K562 (cell line): ENCODE measurements around the gene RARS1. TPM values are rescaled to one million over a fixed set of nuclear protein-coding genes. Genes with fewer than 3 reads are reported as not detected.

Experiments used
- ATAC-seq: fragments of 200-7000 bp; cut with Tn5 transposase; 3 replicates; pipeline ENCODE4 v1.9.1; 2020; ENCODE audit warnings: moderate library complexity
- BruUV-seq: library from RNA; stranded (reverse); fragments of 400-500 nt; replicated peaks from 2 replicates; lab custom pipeline; 2021; lab: Mats Ljungman, UMichigan
- CTCF ChIA-PET: fragments of 300-600 bp; formaldehyde crosslinking; extraction: SDS; loops from one replicate; lab custom pipeline; 2021; ENCODE audit warnings: low intra/inter-chr PET ratio; lab: Yijun Ruan, JAX
- POLR2A ChIA-PET: fragments of 300-600, 350-650 bp; sonication (Branson Sonifier 250); formaldehyde crosslinking; extraction: SDS; loops from one replicate; lab custom pipeline; 2021; ENCODE audit warnings: antibody characterized with exemption, inconsistent platforms; lab: Yijun Ruan, JAX
- DNase-seq, 4 experiments: peaks; one replicate each; pipeline versions ENCODE4 v3.0.0 to v3.0.0-alpha.2; 2011 to 2018; ENCODE audit warnings: low spot score in 3 of 4, mixed read lengths in 3 of 4; ENCODE audit errors: extremely low read depth in 1 of 4
- FAIRE-seq: peaks from 2 replicates; lab custom pipeline; 2011; peaks lifted over from hg19 to GRCh38; lab: Jason Lieb, UNC
- H2AFZ ChIP-seq: 2 replicates; pipeline ENCODE4 v1.6.0; 2011; ENCODE audit warnings: low read depth, low read length, control low read depth, inconsistent platforms
- H3K27ac ChIP-seq: fragments of 200-600 bp; 3 replicates; pipeline ENCODE4 v1.8.0; 2011; ENCODE audit warnings: low read depth, mild to moderate bottlenecking, control low read depth, inconsistent platforms, low read length, moderate library complexity, mixed read lengths; ENCODE audit errors: extremely low read depth
- H3K27me3 ChIP-seq, 2 experiments: fragments of 300-600 bp in 1 of 2; 2 replicates in 1 of 2; 3 replicates in 1 of 2; pipeline versions ENCODE4 v1.6.0 to v1.8.0; 2011; ENCODE audit warnings: inconsistent platforms in 2 of 2, low read length in 2 of 2, mild to moderate bottlenecking in 1 of 2, mixed read lengths in 1 of 2, moderate library complexity in 1 of 2; ENCODE audit not compliant: control insufficient read depth in 2 of 2, insufficient read depth in 2 of 2
- H3K36me3 ChIP-seq: fragments of 300-600 bp; 3 replicates; pipeline ENCODE4 v1.8.0; 2011; ENCODE audit warnings: mild to moderate bottlenecking, low read length, inconsistent platforms; ENCODE audit not compliant: control insufficient read depth, insufficient read depth
- H3K4me1 ChIP-seq, 2 experiments: fragments of 200-600 bp in 1 of 2; replicated peaks in 1 of 2; 2 replicates in 1 of 2; 3 replicates in 1 of 2; pipeline versions ENCODE4 v1.5.1 to v1.8.0; 2011; ENCODE audit warnings: inconsistent platforms in 2 of 2, low read length in 2 of 2, mild to moderate bottlenecking in 1 of 2, mixed read lengths in 1 of 2, moderate library complexity in 1 of 2; ENCODE audit not compliant: control insufficient read depth in 2 of 2, insufficient read depth in 2 of 2
- H3K4me2 ChIP-seq: 2 replicates; pipeline ENCODE4 v1.6.1; 2011; ENCODE audit warnings: low read length, control low read depth, inconsistent platforms, mixed read lengths; ENCODE audit not compliant: insufficient read depth
- H3K4me3 ChIP-seq: fragments of 200-600 bp; sonication (generic), shearing (Covaris generic); 2 replicates; pipeline ENCODE4 v1.5.1; 2016; ENCODE audit warnings: control low read depth, inconsistent platforms
- H3K79me2 ChIP-seq: fragments of 200-600 bp; 3 replicates; pipeline ENCODE4 v1.8.0; 2011; ENCODE audit warnings: low read length, inconsistent platforms; ENCODE audit not compliant: control insufficient read depth, insufficient read depth
- H3K9ac ChIP-seq, 2 experiments: 2 replicates each; pipeline versions ENCODE4 v1.6.0 to v1.6.1; 2011; ENCODE audit warnings: low read depth in 2 of 2, low read length in 2 of 2, control low read depth in 1 of 2, inconsistent platforms in 1 of 2, mild to moderate bottlenecking in 1 of 2, mixed read lengths in 1 of 2; ENCODE audit not compliant: insufficient read depth in 1 of 2
- H3K9me1 ChIP-seq: one replicate; pipeline ENCODE4 v1.6.0; 2011; ENCODE audit warnings: inconsistent platforms, mild to moderate bottlenecking, low read length, moderate library complexity; ENCODE audit not compliant: control insufficient read depth, insufficient read depth
- H3K9me3 ChIP-seq: replicated peaks from 2 replicates; pipeline ENCODE4 v1.5.1; 2011; ENCODE audit warnings: low read depth, low read length, inconsistent platforms; ENCODE audit not compliant: control insufficient read depth, insufficient read depth
- H4K20me1 ChIP-seq: replicated peaks from 2 replicates; pipeline ENCODE4 v1.6.1; 2011; ENCODE audit warnings: low read length, inconsistent platforms, mixed read lengths; ENCODE audit not compliant: control insufficient read depth, insufficient read depth
- EHMT2 ChIP-seq: fragments of 450-650 bp; IDR thresholded peaks from 2 replicates; pipeline ENCODE4 v1.6.1; 2018; ENCODE audit warnings: antibody characterized with exemption
- NCOA1 ChIP-seq: fragments of 450-650 bp; IDR thresholded peaks from 2 replicates; pipeline ENCODE4 v1.6.1; 2016; ENCODE audit warnings: low read depth
- SNIP1 ChIP-seq: fragments of 450-650 bp; IDR thresholded peaks from 2 replicates; pipeline ENCODE4 v1.7.1; 2017; ENCODE audit warnings: low read depth, mild to moderate bottlenecking
- ZBTB7A ChIP-seq: IDR thresholded peaks from 2 replicates; pipeline ENCODE4 v1.6.1; 2011; ENCODE audit warnings: low read depth, mild to moderate bottlenecking, low read length, moderate library complexity, borderline replicate concordance; ENCODE audit not compliant: control insufficient read depth
- ZFX ChIP-seq: sonication (generic); formaldehyde crosslinking; IDR thresholded peaks from 2 replicates; pipeline ENCODE4 v1.8.0; 2022; ENCODE audit warnings: mild to moderate bottlenecking, missing genetic modification reagents, moderate library complexity
- ZNF174 ChIP-seq: fragments of 250-450 bp; sonication (Bioruptor Pico); IDR thresholded peaks from 2 replicates; pipeline ENCODE4 v1.4.0; 2020; ENCODE audit warnings: mild to moderate bottlenecking
- ZNF584 ChIP-seq: fragments of 200-800 bp; sonication (Bioruptor generic); IDR thresholded peaks from 2 replicates; pipeline ENCODE4 v1.6.1; 2016; ENCODE audit warnings: low read depth, mild to moderate bottlenecking, missing genetic modification characterization, missing compliant biosample characterization
- WGBS: fragments of 100-300 bp; shearing (Covaris generic); methylation state at CpG from one replicate; pipeline ENCODE4 v1.1.6; 2016; ENCODE audit warnings: low coverage, mixed read lengths; ENCODE audit not compliant: insufficient coverage; ENCODE audit errors: missing lambda C conversion rate; 5-methylcytosine and 5-hydroxymethylcytosine counted together
- in situ Hi-C: fragments of 300-500 bp; cut with MboI; formaldehyde crosslinking; loops from 4 replicates; pipeline ENCODE4 v1.15.0; 2018; ENCODE audit warnings: inconsistent platforms, mixed read lengths
- intact Hi-C: fragments of 100-400 bp; cut with micrococcal nuclease; formaldehyde crosslinking; loops from 2 replicates; pipeline ENCODE4 v1.14.2; 2022
- polyA plus RNA-seq, 8 experiments: library from polyadenylated mRNA; depleted of rRNA in 4 of 8; stranded (reverse) in 5 of 8; unstranded in 3 of 8; fragments of >200 nt; fragmentation: Nextera tagmentation in 2 of 8; fragmentation: Illumina TruSeq in 1 of 8; extraction: Ambion mirVana in 2 of 8; extraction: Trizol in 1 of 8; gene quantifications; 2 replicates each; pipeline versions ENCODE4 v1.2.1 to v1.2.3, GENCODE V29; 2011 to 2014; ENCODE audit warnings: inconsistent platforms in 1 of 8, missing spikeins in 1 of 8
- total RNA-seq, 7 experiments: library from RNA; depleted of rRNA in 6 of 7; stranded (reverse); fragments of >200 nt in 6 of 7; fragmentation: Illumina TruSeq in 2 of 7; extraction: Trizol in 2 of 7; gene quantifications; 2 replicates each; pipeline versions ENCODE4 v1.2.1 to v1.2.3, GENCODE V29; 2011 to 2021; ENCODE audit warnings: low replicate concordance in 1 of 7
- TF ChIP-seq, protein P1 (sequence below): IDR thresholded peaks from 2 replicates; pipeline ENCODE4 v1.6.1; 2016; ENCODE audit warnings: missing genetic modification characterization, missing compliant biosample characterization
- TF ChIP-seq, protein P2 (sequence below), 2 experiments: fragments of 450-650 bp; IDR thresholded peaks; 2 replicates each; pipeline ENCODE4 v1.6.1; 2018; ENCODE audit warnings: mild to moderate bottlenecking in 2 of 2, low read depth in 1 of 2; ENCODE audit not compliant: partially characterized antibody in 2 of 2
- TF ChIP-seq, protein P3 (sequence below): fragments of 450-650 bp; conservative IDR thresholded peaks from 2 replicates; pipeline ENCODE4 v1.6.1; 2016; ENCODE audit warnings: missing genetic modification characterization, low read depth, mild to moderate bottlenecking, missing compliant biosample characterization, moderate library complexity
- TF ChIP-seq, protein P4 (sequence below): fragments of 250-450 bp; sonication (Bioruptor Pico); IDR thresholded peaks from 2 replicates; pipeline ENCODE4 v1.8.0; 2021; ENCODE audit warnings: mild to moderate bottlenecking, moderate library complexity

RARS1 gene
- total and polyA plus RNA-seq, 9 of the 15 experiments (the other 6 are each of a cell fraction or from before 2014, with no cell fraction given), result 109 to 196 (median 139) TPM

DNA sequence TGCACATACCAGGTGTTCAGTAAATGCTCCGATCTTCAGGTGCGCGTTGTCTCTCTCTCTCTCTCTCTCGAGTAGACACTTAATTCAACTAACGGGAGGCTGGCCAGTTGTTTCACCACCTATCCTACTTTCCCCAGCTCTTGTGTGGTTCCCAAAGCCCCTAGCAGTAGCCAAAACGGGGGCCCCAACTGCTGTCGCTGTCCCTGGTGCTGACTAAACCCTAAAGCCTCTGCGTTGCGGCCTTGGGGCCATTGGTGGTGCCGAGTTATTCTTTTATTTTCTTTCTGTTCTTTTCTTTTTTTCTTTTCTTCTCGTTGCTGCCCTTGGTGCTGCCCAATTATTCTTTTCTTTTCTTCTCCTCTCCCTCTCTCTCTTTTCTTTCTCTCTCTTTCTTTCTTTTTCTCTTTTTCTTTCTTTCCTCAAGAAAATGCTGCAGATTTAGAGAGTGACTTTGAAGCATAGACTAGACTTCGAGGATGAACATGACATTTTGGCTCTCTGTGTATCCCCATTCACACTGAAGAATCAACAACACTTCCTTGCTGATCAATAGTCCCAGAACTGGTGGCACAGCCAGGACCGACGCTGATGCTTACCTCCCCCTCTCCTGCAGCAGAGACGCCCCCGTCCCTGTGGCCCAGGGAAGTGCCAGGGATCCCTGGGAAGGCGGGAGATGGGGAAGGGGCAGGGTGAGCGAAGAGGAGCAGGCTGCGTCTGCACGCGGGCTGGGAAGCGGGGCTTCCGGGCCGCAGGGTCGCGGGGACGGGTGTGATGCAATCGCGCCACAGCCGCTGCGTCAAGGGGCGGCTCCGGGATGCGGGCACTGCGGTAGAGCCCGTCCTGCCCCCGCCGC is 42.5 kb downstream of the RARS1 start, which contains the start of gene FBLL1:
TSS of gene FBLL1 (plus strand) at position 785 of the 853 bp plus-strand sequence. CDS start 200 bp downstream, outside the sequence.
- Histone ChIP-seq H3K4me1 (no peaks in the 10 kb centered on the region), H3K79me2 (no peaks in the 10 kb centered on the region), H3K36me3 (no peaks in the 10 kb centered on the region), H3K9me1 (no peaks in the 10 kb centered on the region), H3K27ac (no peak within 1 kb of the TSS), H3K27me3 (peaks cover 3 to 24% of the 10 kb centered on the region in 2 experiments; a peak in 4 of 5 replicates), H3K9ac (no peak within 1 kb of the TSS), H3K4me3 (no peak within 1 kb of the TSS), H2AFZ (no peak within 1 kb of the TSS), H4K20me1 (no peaks in the 10 kb centered on the region), H3K9me3 (no peaks in the 10 kb centered on the region), H3K4me2 (no peak within 1 kb of the TSS)
- in situ Hi-C loops (no loop called here), intact Hi-C loops (no loop called here)
- ChIA-PET POLR2A (no interaction called here), CTCF (no interaction called here)
- DNase-seq (peak; percentile 46 to 53 (median 50)), FAIRE-seq (peak; percentile 59), ATAC-seq (peak; percentile 70)
- WGBS, result 29% methylated on average over 19 of the region's 38 CpGs
- BruUV-seq, result no TSS peak
- TF ChIP-seq ZFX (CRISPR knock-in tag) (0 out of 2 replicates have a peak, but pooled peaks have one; percentile 14), ZBTB7A (peak; percentile 60; the same call in 1 of the 2 replicates), ZNF584 (CRISPR knock-in tag) (no peak), SNIP1 (no peak), ZNF174 (CRISPR knock-in tag) (no peak), NCOA1 (0 out of 2 replicates have a peak, but pooled peaks have one; percentile 28), EHMT2 (peak; percentile 98)
- TF ChIP-seq, protein P1, sequence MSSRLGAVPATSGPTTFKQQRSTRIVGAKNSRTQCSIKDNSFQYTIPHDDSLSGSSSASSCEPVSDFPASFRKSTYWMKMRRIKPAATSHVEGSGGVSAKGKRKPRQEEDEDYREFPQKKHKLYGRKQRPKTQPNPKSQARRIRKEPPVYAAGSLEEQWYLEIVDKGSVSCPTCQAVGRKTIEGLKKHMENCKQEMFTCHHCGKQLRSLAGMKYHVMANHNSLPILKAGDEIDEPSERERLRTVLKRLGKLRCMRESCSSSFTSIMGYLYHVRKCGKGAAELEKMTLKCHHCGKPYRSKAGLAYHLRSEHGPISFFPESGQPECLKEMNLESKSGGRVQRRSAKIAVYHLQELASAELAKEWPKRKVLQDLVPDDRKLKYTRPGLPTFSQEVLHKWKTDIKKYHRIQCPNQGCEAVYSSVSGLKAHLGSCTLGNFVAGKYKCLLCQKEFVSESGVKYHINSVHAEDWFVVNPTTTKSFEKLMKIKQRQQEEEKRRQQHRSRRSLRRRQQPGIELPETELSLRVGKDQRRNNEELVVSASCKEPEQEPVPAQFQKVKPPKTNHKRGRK (tag), result peak; percentile 68
- TF ChIP-seq, protein P2, sequence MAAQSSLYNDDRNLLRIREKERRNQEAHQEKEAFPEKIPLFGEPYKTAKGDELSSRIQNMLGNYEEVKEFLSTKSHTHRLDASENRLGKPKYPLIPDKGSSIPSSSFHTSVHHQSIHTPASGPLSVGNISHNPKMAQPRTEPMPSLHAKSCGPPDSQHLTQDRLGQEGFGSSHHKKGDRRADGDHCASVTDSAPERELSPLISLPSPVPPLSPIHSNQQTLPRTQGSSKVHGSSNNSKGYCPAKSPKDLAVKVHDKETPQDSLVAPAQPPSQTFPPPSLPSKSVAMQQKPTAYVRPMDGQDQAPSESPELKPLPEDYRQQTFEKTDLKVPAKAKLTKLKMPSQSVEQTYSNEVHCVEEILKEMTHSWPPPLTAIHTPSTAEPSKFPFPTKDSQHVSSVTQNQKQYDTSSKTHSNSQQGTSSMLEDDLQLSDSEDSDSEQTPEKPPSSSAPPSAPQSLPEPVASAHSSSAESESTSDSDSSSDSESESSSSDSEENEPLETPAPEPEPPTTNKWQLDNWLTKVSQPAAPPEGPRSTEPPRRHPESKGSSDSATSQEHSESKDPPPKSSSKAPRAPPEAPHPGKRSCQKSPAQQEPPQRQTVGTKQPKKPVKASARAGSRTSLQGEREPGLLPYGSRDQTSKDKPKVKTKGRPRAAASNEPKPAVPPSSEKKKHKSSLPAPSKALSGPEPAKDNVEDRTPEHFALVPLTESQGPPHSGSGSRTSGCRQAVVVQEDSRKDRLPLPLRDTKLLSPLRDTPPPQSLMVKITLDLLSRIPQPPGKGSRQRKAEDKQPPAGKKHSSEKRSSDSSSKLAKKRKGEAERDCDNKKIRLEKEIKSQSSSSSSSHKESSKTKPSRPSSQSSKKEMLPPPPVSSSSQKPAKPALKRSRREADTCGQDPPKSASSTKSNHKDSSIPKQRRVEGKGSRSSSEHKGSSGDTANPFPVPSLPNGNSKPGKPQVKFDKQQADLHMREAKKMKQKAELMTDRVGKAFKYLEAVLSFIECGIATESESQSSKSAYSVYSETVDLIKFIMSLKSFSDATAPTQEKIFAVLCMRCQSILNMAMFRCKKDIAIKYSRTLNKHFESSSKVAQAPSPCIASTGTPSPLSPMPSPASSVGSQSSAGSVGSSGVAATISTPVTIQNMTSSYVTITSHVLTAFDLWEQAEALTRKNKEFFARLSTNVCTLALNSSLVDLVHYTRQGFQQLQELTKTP (IDR thresholded peaks at IDR 0.05; ENCODE audit: low read depth in 1 of 2, partially characterized antibody in 2 of 2), result peak in 1 of 2 experiments; percentile 71
- TF ChIP-seq, protein P3, sequence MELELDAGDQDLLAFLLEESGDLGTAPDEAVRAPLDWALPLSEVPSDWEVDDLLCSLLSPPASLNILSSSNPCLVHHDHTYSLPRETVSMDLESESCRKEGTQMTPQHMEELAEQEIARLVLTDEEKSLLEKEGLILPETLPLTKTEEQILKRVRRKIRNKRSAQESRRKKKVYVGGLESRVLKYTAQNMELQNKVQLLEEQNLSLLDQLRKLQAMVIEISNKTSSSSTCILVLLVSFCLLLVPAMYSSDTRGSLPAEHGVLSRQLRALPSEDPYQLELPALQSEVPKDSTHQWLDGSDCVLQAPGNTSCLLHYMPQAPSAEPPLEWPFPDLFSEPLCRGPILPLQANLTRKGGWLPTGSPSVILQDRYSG, result 0 out of 2 replicates have a peak, but pooled peaks have one; percentile 37
- TF ChIP-seq, protein P4, sequence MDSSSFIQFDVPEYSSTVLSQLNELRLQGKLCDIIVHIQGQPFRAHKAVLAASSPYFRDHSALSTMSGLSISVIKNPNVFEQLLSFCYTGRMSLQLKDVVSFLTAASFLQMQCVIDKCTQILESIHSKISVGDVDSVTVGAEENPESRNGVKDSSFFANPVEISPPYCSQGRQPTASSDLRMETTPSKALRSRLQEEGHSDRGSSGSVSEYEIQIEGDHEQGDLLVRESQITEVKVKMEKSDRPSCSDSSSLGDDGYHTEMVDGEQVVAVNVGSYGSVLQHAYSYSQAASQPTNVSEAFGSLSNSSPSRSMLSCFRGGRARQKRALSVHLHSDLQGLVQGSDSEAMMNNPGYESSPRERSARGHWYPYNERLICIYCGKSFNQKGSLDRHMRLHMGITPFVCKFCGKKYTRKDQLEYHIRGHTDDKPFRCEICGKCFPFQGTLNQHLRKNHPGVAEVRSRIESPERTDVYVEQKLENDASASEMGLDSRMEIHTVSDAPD (CRISPR knock-in tag), result no peak
